HG03139 (cell line): ENCODE data around the gene SNAPC1.
"Not testable (repeated sequence)": the region's sequence is repeated elsewhere in the genome, so short reads cannot be mapped to it uniquely, and the experiment has no call there.

Experiments used
- ATAC-seq: cut with Tn5 transposase; IDR thresholded peaks from one replicate; pipeline ENCODE4 v1.9.1; 2021; ENCODE audit not compliant: unreplicated experiment

Gene SNAPC1

GRCh38 chr14:61749867-61750266 is 12.4 kb upstream of the SNAPC1 start:
- no peak for ATAC-seq

DNA sequence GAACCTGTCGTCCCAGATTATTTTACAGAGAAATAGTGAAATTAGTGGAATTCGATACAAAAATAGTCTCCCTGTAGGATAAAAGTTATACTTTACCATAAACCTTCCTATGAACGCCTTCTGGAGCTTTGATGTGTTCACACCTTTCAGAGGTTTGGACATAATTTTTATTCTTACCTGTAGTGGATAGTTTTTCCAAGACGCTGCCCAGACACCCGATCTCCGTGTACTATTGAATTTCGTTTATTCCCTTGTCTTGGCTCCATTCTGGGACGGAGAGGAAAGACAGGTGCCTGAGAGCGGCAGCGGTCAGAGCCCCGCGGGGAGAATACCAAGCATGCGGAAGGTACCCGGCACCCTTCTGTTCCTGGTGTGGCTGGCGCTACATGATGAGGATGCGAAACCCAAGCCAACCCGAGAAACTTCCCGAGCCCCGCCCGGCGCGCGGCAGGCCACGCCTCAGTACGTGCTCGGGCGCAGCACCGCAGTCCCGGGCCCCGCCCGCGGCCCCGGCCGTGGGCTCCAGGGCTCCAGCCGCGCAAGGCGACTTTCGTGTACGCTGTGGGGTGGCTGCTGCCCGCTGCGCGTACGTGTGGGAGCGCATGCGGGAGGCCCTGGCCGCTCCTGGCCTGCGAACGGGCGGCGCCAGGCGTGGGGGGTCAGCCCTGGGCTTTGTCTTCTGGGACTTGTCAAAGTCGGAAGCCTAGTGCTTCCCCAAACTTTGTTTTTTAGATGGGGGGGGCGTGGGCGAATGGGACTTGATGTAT is 11.3 kb upstream of the SNAPC1 start:
- ATAC-seq = peak; percentile 89

- no peak for ATAC-seq
Measured at GRCh38 chr14:61751475-61751989, 10.7 kb upstream of the SNAPC1 start.

DNA sequence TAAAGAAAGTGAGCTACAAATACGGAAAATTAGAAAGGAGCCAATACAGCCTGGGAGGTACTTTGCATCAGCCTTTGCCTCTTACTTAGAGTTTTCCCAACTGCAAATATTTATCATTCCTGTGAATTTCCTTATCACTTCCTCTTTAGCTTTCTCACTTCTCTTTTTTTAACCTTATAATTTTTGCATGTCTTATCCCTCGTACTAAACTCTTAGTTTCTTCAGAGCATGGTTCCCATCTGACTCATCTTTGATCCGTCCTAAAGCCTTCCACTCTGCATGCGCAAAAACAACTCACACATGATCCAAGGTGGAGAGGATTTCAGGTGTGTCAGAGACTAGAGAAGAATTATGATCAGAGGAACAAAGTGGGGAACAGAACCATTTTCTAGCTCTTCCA is 9.6 kb upstream of the SNAPC1 start:
- peak; percentile 43 for ATAC-seq

DNA sequence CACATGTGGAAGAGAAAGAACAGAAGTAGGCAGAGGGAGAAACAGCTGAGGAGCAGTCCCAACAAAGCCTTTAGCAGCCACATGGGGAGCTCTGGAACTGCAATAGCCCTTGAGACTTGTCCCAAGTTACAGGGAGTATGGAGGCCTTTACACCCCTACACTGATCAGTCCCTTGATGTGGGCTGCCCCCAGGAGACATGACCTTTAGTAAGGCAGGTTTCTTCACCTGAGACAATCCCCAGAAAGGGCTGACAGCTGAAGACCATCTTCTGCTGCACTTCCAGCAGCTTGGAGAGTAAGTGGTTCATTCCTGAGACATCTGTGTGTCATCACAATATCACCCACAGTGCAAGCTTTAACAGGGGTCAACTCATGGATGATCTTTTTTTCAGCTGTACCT is 8.6 kb upstream of the SNAPC1 start:
- ATAC-seq = no peak

- ATAC-seq = no peak
Measured at GRCh38 chr14:61754627-61755381, 7.4 kb upstream of the SNAPC1 start.

GRCh38 chr14:61755382-61755742 is 6.9 kb upstream of the SNAPC1 start:
- ATAC-seq = not testable (repeated sequence)

GRCh38 chr14:61756135-61756534 is 6.1 kb upstream of the SNAPC1 start:
- no peak for ATAC-seq

DNA sequence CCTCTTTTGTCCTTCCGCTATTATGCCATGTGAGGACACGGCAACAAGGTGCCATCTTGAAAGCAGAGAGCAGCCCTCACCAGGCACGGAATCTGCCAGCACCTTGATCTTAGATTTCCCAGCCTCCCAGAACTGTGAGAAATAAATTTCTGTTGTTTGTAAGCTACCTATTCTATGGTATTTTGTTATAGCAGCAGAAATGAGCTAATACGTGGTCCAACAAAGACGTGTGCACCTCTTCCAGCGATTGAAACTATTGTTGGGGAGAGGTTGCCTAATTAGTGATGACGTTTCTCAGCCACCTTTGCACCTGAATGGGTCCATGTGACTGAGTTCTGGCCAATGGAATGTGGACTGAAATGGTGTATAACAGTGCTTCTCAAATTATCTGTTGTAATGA is 2.3 kb upstream of the SNAPC1 start:
- ATAC-seq = no peak

DNA sequence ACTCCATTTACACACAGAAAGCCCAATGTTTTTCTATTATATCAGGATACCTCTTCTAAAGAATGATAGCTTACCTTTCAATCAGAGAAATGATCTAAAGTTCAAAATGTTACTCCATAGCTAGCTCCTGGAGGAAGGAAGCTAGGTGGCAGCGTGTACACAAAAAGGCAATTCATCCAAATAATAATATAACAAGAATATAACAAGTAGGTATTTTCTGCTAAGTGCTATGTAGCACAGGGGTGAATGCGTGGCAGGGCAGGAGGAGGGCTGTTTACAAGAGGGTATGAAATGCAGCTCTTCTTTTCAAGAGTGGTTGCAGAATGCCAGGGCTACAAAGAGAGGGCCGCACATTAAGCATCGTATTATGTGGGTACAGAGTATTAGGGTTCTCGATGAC is 663 bp upstream of the SNAPC1 start:
- ATAC-seq = peak; percentile 11

GRCh38 chr14:61764342-61765122 is 2.3 kb downstream of the SNAPC1 start:
- ATAC-seq = no peak

- no peak for ATAC-seq
Measured at GRCh38 chr14:61765225-61765943, 3.2 kb downstream of the SNAPC1 start.

DNA sequence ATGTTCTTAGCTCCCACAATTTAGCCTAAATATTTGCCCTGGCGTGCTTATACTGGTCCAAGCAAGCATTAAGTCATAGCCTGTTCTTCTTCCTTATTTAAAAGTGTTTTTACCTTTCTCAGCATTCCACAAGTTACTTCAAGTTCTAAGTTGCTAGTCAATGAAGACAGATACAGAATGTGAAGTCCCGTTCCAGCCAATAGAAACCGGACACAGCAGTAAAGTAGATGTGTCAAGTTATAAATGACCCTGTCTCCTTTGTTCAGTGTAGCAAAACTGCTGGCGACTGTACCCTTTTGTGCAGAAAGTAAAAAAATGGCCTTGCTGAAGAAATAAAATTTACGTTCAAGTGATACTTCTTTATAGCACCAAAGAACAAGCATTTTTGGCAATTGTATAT is 3.9 kb downstream of the SNAPC1 start:
- ATAC-seq = no peak

DNA sequence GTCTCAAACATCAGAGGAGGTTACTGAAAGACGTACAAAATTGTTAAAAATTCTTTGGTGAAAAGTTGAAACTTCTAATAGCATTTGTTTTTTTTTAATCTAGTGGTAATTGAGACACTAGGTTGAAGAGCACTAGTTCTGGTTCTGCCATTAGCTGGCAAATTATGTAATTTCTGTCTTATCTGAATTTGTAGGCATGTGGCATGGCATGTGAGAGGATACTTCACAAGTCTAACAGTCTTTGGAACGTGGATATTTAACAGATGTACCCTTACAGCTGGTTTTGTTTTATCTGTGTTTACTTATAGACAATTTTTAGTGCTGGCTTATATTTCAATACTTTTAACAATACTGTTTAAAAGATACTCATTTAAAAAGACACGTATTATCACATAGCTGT is 6.0 kb downstream of the SNAPC1 start:
- ATAC-seq = no peak

- ATAC-seq = no peak
Measured at GRCh38 chr14:61769893-61770292, 7.7 kb downstream of the SNAPC1 start.

GRCh38 chr14:61774861-61775260 is 12.6 kb downstream of the SNAPC1 start:
- ATAC-seq = no peak

GRCh38 chr14:61780125-61780524 is 17.9 kb downstream of the SNAPC1 start:
- peak; percentile 50 for ATAC-seq

DNA sequence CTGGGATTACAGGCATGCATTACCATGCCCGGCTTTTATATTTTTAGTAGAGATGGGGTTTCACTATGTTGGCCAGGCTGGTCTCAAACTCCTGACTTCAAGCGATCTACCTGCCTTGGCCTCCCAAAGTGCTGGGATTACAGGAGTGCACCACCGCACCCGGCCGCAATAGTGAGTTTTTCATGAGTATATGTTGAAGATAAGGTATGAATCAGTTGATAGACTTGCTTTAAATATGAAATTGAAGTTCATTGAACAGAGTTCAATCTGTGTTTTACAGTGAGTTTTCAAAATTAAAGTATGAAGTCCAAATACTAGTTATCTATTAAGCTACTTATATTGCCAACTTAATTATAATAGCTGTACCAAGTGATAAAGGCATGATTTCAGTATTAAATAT is 35.1 kb downstream of the SNAPC1 start:
- no peak for ATAC-seq

- no peak for ATAC-seq
Measured at GRCh38 chr14:61802010-61802568, 39.9 kb downstream of the SNAPC1 start.

DNA sequence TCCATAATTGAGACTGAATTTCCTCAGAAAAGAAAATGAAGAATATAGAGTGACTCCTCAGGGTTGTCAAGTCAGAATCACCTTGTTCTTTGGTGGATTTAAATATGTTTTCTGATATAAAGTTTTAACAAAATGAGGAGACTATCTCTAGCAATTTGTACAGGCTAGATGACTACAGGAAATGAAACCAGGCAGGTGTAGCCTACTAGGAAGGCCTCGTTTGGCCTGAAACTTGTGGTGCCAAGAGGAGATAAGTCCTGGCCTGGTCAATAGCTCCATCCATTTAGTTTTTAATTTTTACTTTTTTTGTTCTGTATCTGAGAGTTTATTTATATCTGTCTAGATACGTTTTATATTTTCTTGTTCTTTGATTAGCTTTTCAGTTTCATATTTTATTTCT is 41.5 kb downstream of the SNAPC1 start:
- no peak for ATAC-seq

DNA sequence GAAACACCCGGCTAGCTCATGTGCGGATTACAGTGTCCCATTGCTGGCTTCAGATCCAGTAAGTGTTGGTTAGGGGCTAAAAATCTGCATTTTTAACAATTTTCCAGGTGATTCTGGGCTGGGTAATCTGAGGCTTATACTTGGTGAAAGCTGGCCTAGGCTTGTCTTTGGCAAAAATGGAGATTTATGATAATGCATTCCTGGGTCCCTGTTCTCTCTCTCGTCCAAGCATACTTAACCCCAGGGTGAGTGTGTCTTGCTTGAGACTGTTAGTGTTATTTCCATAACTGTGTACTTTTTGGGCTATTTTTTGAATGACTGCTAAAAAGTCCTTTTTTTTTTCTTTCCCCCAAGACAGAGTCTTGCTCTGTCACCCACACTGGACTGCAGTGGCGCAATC is 43.2 kb downstream of the SNAPC1 start:
- no peak for ATAC-seq
